H1 (cell line): ENCODE measurements around the gene PHRF1. TPM values are rescaled to one million over a fixed set of nuclear protein-coding genes. Genes with fewer than 3 reads are reported as not detected.

Source experiments
- CTCF ChIA-PET: fragments of 300-600 bp; sonication (Branson Sonifier 250); formaldehyde crosslinking; loops from one replicate; lab custom pipeline; 2021; ENCODE audit not compliant: partially characterized antibody; lab: Charles Lee
- POLR2A ChIA-PET: fragments of 300-600 bp; sonication (Branson Sonifier 250); formaldehyde crosslinking; loops from one replicate; lab custom pipeline; 2021; ENCODE audit warnings: inconsistent platforms; ENCODE audit not compliant: partially characterized antibody; lab: Charles Lee
- DNase-seq, 2 experiments: peaks; one replicate each; pipeline versions ENCODE4 v3.0.0 to v3.0.0-alpha.2; 2010 to 2022; ENCODE audit warnings: low spot score in 2 of 2, low read depth in 1 of 2, mixed read lengths in 1 of 2
- FAIRE-seq: peaks from 2 replicates; lab custom pipeline; 2011; peaks lifted over from hg19 to GRCh38; lab: Jason Lieb, UNC
- H2AFZ ChIP-seq: 2 replicates; pipeline ENCODE4 v1.8.1; 2012; ENCODE audit warnings: low read length, inconsistent platforms
- H2AK5ac ChIP-seq: 2 replicates; pipeline ENCODE4 v1.6.1; 2013; ENCODE audit warnings: low read depth, low read length
- H2BK120ac ChIP-seq: replicated peaks from 2 replicates; pipeline ENCODE3; 2013; ENCODE audit warnings: low read depth, low read length, inconsistent platforms
- H2BK12ac ChIP-seq: 2 replicates; pipeline ENCODE4 v1.6.1; 2013; ENCODE audit warnings: low read depth, low read length
- H2BK15ac ChIP-seq: 2 replicates; pipeline ENCODE4 v1.6.1; 2013; ENCODE audit warnings: low read length
- H2BK20ac ChIP-seq: 2 replicates; pipeline ENCODE4 v1.6.1; 2013; ENCODE audit warnings: low read length
- H2BK5ac ChIP-seq: 2 replicates; pipeline ENCODE4 v1.6.1; 2013; ENCODE audit warnings: low read depth, low read length
- H3K14ac ChIP-seq: 2 replicates; pipeline ENCODE4 v1.6.1; 2013; ENCODE audit warnings: inconsistent platforms; ENCODE audit not compliant: insufficient read length
- H3K18ac ChIP-seq: 2 replicates; pipeline ENCODE4 v1.6.1; 2013; ENCODE audit warnings: low read length; ENCODE audit errors: extremely low read depth
- H3K23ac ChIP-seq: 2 replicates; pipeline ENCODE4 v1.6.1; 2013; ENCODE audit warnings: inconsistent platforms; ENCODE audit not compliant: insufficient read length
- H3K23me2 ChIP-seq: 2 replicates; pipeline ENCODE4 v1.6.1; 2013; ENCODE audit warnings: low read depth, low read length
- H3K27ac ChIP-seq: 2 replicates; pipeline ENCODE4 v1.6.1; 2011; ENCODE audit warnings: low read depth, low read length, inconsistent platforms
- H3K27me3 ChIP-seq, 4 experiments: replicated peaks in 1 of 4; 1 replicate in 1 of 4; 2 replicates in 3 of 4; pipeline versions ENCODE4 v1.6.1 to v1.8.1; 2011 to 2013; ENCODE audit warnings: low read length in 3 of 4, mild to moderate bottlenecking in 3 of 4, inconsistent platforms in 2 of 4, mixed read lengths in 2 of 4, moderate library complexity in 1 of 4; ENCODE audit not compliant: control insufficient read depth in 3 of 4, insufficient read depth in 3 of 4; ENCODE audit errors: extremely low read depth in 1 of 4
- H3K36me3 ChIP-seq, 4 experiments: 2 replicates each; pipeline versions ENCODE4 v1.6.1 to v1.8.1; 2011 to 2013; ENCODE audit warnings: mild to moderate bottlenecking in 4 of 4, low read length in 3 of 4, moderate library complexity in 2 of 4, control low read depth in 1 of 4, inconsistent platforms in 1 of 4; ENCODE audit not compliant: insufficient read depth in 4 of 4, control insufficient read depth in 2 of 4
- H3K4ac ChIP-seq: replicated peaks from 2 replicates; pipeline ENCODE3; 2013; ENCODE audit warnings: low read length, low read depth, mixed read lengths, inconsistent platforms; ENCODE audit not compliant: insufficient read length
- H3K4me1 ChIP-seq, 4 experiments: replicated peaks in 1 of 4; 1 replicate in 1 of 4; 2 replicates in 3 of 4; pipeline versions ENCODE4 v1.6.1 to v1.8.1; 2011 to 2013; ENCODE audit warnings: low read length in 3 of 4, inconsistent platforms in 2 of 4, mixed read lengths in 1 of 4; ENCODE audit not compliant: insufficient read depth in 4 of 4, control insufficient read depth in 3 of 4
- H3K4me2 ChIP-seq, 2 experiments: 2 replicates each; pipeline versions ENCODE4 v1.6.1 to v1.8.1; 2011 to 2013; ENCODE audit warnings: low read depth in 2 of 2, low read length in 2 of 2, control low read depth in 1 of 2, inconsistent platforms in 1 of 2, mild to moderate bottlenecking in 1 of 2; ENCODE audit not compliant: insufficient read depth in 1 of 2
- H3K4me3 ChIP-seq, 4 experiments: fragments of 200-600, 300-600 bp in 1 of 4; sonication (generic), shearing (Covaris generic), sonication (Bioruptor Twin) in 1 of 4; 2 replicates each; pipeline versions ENCODE4 v1.5.1 to v1.8.1; 2011 to 2016; ENCODE audit warnings: low read length in 4 of 4, low read depth in 3 of 4, control low read depth in 2 of 4, inconsistent platforms in 2 of 4, mild to moderate bottlenecking in 2 of 4, mixed read lengths in 1 of 4, moderate library complexity in 1 of 4; ENCODE audit not compliant: insufficient read depth in 2 of 4; ENCODE audit errors: extremely low read depth in 1 of 4
- H3K56ac ChIP-seq: replicated peaks from 2 replicates; pipeline ENCODE3; 2013; ENCODE audit warnings: low read depth, mild to moderate bottlenecking, mixed read lengths, low read length, inconsistent platforms; ENCODE audit not compliant: insufficient read length
- H3K79me1 ChIP-seq: 2 replicates; pipeline ENCODE4 v1.6.1; 2013; ENCODE audit warnings: low read depth, low read length, control low read depth
- H3K79me2 ChIP-seq, 2 experiments: 2 replicates each; pipeline versions ENCODE4 v1.6.1 to v1.8.1; 2012 to 2013; ENCODE audit warnings: low read length in 2 of 2, mild to moderate bottlenecking in 2 of 2, inconsistent platforms in 1 of 2; ENCODE audit not compliant: insufficient read depth in 2 of 2, control insufficient read depth in 1 of 2
- H3K9ac ChIP-seq, 4 experiments: replicated peaks in 1 of 4; 1 replicate in 1 of 4; 2 replicates in 3 of 4; pipeline versions ENCODE4 v1.6.1 to v1.8.1; 2011 to 2013; ENCODE audit warnings: low read depth in 3 of 4, low read length in 3 of 4, control low read depth in 2 of 4, mild to moderate bottlenecking in 2 of 4, moderate library complexity in 2 of 4, inconsistent platforms in 1 of 4; ENCODE audit errors: extremely low read depth in 1 of 4
- H3K9me3 ChIP-seq, 2 experiments: 2 replicates each; pipeline versions ENCODE4 v1.6.1 to v1.8.1; 2012 to 2013; ENCODE audit warnings: mild to moderate bottlenecking in 2 of 2, moderate library complexity in 2 of 2, control low read depth in 1 of 2, inconsistent platforms in 1 of 2, low read depth in 1 of 2, low read length in 1 of 2, mixed read lengths in 1 of 2; ENCODE audit not compliant: insufficient read depth in 2 of 2
- H4K20me1 ChIP-seq, 2 experiments: replicated peaks in 1 of 2; 2 replicates each; pipeline versions ENCODE3 to v1.8.1; 2011 to 2013; ENCODE audit warnings: inconsistent platforms in 2 of 2, low read length in 2 of 2, mild to moderate bottlenecking in 1 of 2; ENCODE audit not compliant: insufficient read depth in 2 of 2, control insufficient read depth in 1 of 2
- H4K5ac ChIP-seq: 2 replicates; pipeline ENCODE4 v1.6.1; 2013; ENCODE audit warnings: low read length, low read depth, mixed read lengths, inconsistent platforms; ENCODE audit not compliant: insufficient read length
- H4K8ac ChIP-seq: 2 replicates; pipeline ENCODE4 v1.8.0; 2013; ENCODE audit warnings: mild to moderate bottlenecking, moderate library complexity, low read length, inconsistent platforms; ENCODE audit not compliant: insufficient read depth; ENCODE audit errors: extremely low read depth
- H4K91ac ChIP-seq: replicated peaks from 2 replicates; pipeline ENCODE3; 2013; ENCODE audit warnings: low read length, mixed read lengths, inconsistent platforms; ENCODE audit not compliant: insufficient read length
- ATF3 ChIP-seq: IDR thresholded peaks from 2 replicates; pipeline ENCODE4 v1.6.1; 2011; ENCODE audit warnings: low read depth, mild to moderate bottlenecking, low read length; ENCODE audit not compliant: insufficient read depth
- CEBPB ChIP-seq: IDR thresholded peaks from 2 replicates; pipeline ENCODE4 v1.6.1; 2012; ENCODE audit warnings: low read depth, low read length
- CREB1 ChIP-seq: IDR thresholded peaks from 2 replicates; pipeline ENCODE4 v1.6.1; 2012; ENCODE audit warnings: inconsistent platforms
- FOSL1 ChIP-seq: IDR thresholded peaks from 2 replicates; pipeline ENCODE4 v1.6.1; 2011; ENCODE audit warnings: mild to moderate bottlenecking, low read depth, low read length, moderate library complexity; ENCODE audit not compliant: insufficient read depth
- NRF1 ChIP-seq: IDR thresholded peaks from 2 replicates; pipeline ENCODE4 v1.6.1; 2011; ENCODE audit warnings: mild to moderate bottlenecking, low read depth, low read length, improper control_type of control experiment
- RXRA ChIP-seq: IDR thresholded peaks from 2 replicates; pipeline ENCODE4 v1.6.1; 2011; ENCODE audit warnings: low read depth, mild to moderate bottlenecking, low read length, moderate library complexity; ENCODE audit not compliant: insufficient read depth
- SIN3A ChIP-seq, 2 experiments: IDR thresholded peaks in 1 of 2; conservative IDR thresholded peaks in 1 of 2; 2 replicates each; pipeline ENCODE4 v1.6.1; 2011 to 2012; ENCODE audit warnings: low read length in 2 of 2, improper control_type of control experiment in 1 of 2, low read depth in 1 of 2, mild to moderate bottlenecking in 1 of 2
- SIRT6 ChIP-seq: IDR thresholded peaks from one replicate; pipeline ENCODE4 v1.7.1; 2012; ENCODE audit warnings: low read length, inconsistent platforms
- SP2 ChIP-seq: IDR thresholded peaks from 2 replicates; pipeline ENCODE4 v1.6.1; 2012; ENCODE audit warnings: mild to moderate bottlenecking, low read length, inconsistent platforms
- TEAD4 ChIP-seq: IDR thresholded peaks from 2 replicates; pipeline ENCODE4 v1.6.1; 2012; ENCODE audit warnings: low read depth, low read length, inconsistent platforms, mixed read lengths
- ZNF274 ChIP-seq: IDR thresholded peaks from 2 replicates; pipeline ENCODE4 v1.7.0; 2012; ENCODE audit warnings: low read length, borderline replicate concordance; ENCODE audit errors: extremely low read depth
- WGBS, 2 experiments: shearing (Covaris generic) in 1 of 2; methylation state at CpG; one replicate each; pipeline versions ENCODE4 v1.1.6 to v1.1.7; 2013 to 2015; ENCODE audit warnings: low lambda C conversion rate in 2 of 2, mixed read lengths in 2 of 2, inconsistent platforms in 1 of 2, low coverage in 1 of 2, missing lambda C conversion rate in 1 of 2; ENCODE audit not compliant: insufficient replicate concordance in 2 of 2, insufficient coverage in 1 of 2, insufficient read length in 1 of 2; ENCODE audit errors: extremely low coverage in 1 of 2, missing lambda C conversion rate in 1 of 2; 5-methylcytosine and 5-hydroxymethylcytosine counted together
- polyA plus RNA-seq, 7 experiments: library from polyadenylated mRNA; depleted of rRNA in 3 of 7; stranded (reverse) in 5 of 7; unstranded in 2 of 7; fragments of >200 nt in 5 of 7; fragments of 200-250 nt in 2 of 7; gene quantifications; 1 replicate in 5 of 7; 2 replicates in 1 of 7; 4 replicates in 1 of 7; pipeline versions ENCODE4 v1.2.1 to v1.2.3, GENCODE V29; 2011 to 2013; ENCODE audit warnings: missing spikeins in 2 of 7, mixed read lengths in 2 of 7
- total RNA-seq: library from RNA; stranded (reverse); fragmentation: NEBNext Ultra II Directional; extraction: Animal tissue kit (Norgen Biotek cat#: 25700); gene quantifications from 2 replicates; pipeline ENCODE4 v1.2.1, GENCODE V29; 2021

Gene PHRF1
- total and polyA plus RNA-seq, 2 of the 8 experiments (the other 6 are each of a cell fraction or from before 2014, with no cell fraction given), result 13.4 to 37.3 TPM

DNA sequence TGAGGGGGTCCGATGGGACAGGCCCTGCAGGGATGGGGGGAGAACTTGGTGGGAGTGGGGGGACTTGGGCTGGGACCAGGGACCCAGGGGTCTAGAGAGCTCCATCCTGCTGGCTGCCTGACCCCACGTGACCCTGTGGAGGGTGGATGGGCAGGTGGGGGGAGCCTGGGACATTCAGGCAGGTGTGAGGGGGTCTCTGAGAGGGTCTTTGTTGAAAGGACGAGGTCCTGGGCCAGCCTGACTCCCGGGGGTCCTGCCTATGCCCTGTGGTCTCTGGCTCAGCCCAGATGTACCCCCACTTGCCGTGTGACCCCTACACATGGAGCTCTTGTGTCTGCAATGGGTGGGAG is 31.5 kb upstream of the PHRF1 start:
- H3K56ac ChIP-seq, result no peak overlapping the region
- DNase-seq, result no peak
- H2BK12ac ChIP-seq, result no peak overlapping the region
- H3K4me1 ChIP-seq, result peaks cover 0 to 2% (median 0%) of the 10 kb centered on the region in 4 experiments; a peak in 3 of 7 replicates
- no peak overlapping the region for H4K91ac ChIP-seq
- FAIRE-seq, result no peak
- no peaks in the 10 kb centered on the region for H3K23me2 ChIP-seq
- no peak overlapping the region for H4K5ac ChIP-seq
- H3K9ac ChIP-seq, result no peak overlapping the region
- H3K36me3 ChIP-seq, result no peaks in the 10 kb centered on the region
- no peak overlapping the region for H3K4me3 ChIP-seq
- 100% methylated on average over 2 of the region's 5 CpGs; no CpG with 5 or more reads in 1 of the 2 experiments for WGBS, 2 experiments
- H2AK5ac ChIP-seq, result no peak overlapping the region
- H3K18ac ChIP-seq, result no peak overlapping the region
- H4K20me1 ChIP-seq, result no peaks in the 10 kb centered on the region
- no peak overlapping the region for H2BK120ac ChIP-seq
- no peak overlapping the region for H2BK5ac ChIP-seq
- no peaks in the 10 kb centered on the region for H3K79me2 ChIP-seq
- no peaks in the 10 kb centered on the region for H3K9me3 ChIP-seq
- no peak overlapping the region for H2BK15ac ChIP-seq
- no peak overlapping the region for H3K23ac ChIP-seq
- no peak overlapping the region; the same call in 1 of the 2 replicates for H4K8ac ChIP-seq
- no peaks in the 10 kb centered on the region for H3K27me3 ChIP-seq
- ChIA-PET POLR2A (interaction anchor here (0.6 to 1.3 kb wide), 3 partner anchors 9 to 338 kb away, joined by 3 to 4 read pairs (median 4); partner anchors contain the start of gene BET1L), CTCF (interaction anchor here (0.8 to 1.2 kb wide), 2 partner anchors 51 to 220 kb away, joined by 3 read pairs; no protein-coding TSS in a partner anchor)
- no peak overlapping the region for H3K4me2 ChIP-seq
- no peak overlapping the region for H3K4ac ChIP-seq
- no peak overlapping the region for H3K14ac ChIP-seq
- no peak overlapping the region for H2BK20ac ChIP-seq
- no peaks in the 10 kb centered on the region for H3K79me1 ChIP-seq
- H3K27ac ChIP-seq, result no peak overlapping the region
- TF ChIP-seq SIRT6 (no peak), ZNF274 (no peak), SP2 (no peak), ATF3 (no peak), RXRA (no peak), FOSL1 (no peak), NRF1 (no peak), CREB1 (no peak), CEBPB (no peak), SIN3A (conservative IDR thresholded peaks at IDR 0.05 in 1 of 2, IDR thresholded peaks at IDR 0.05 in 1 of 2; ENCODE audit: low read depth in 1 of 2, low read length in 2 of 2) (no peak), TEAD4 (no peak)
- TF ChIP-seq, all 59 proteins: peak for 0
- no peak overlapping the region for H2AFZ ChIP-seq
